ENCODE data around the gene HCK. TPM values are rescaled to one million over a fixed set of nuclear protein-coding genes. Genes with fewer than 3 reads are reported as not detected.

HCK gene
- total RNA-seq, 1 experiment from 2014 or later: not detected

DNA sequence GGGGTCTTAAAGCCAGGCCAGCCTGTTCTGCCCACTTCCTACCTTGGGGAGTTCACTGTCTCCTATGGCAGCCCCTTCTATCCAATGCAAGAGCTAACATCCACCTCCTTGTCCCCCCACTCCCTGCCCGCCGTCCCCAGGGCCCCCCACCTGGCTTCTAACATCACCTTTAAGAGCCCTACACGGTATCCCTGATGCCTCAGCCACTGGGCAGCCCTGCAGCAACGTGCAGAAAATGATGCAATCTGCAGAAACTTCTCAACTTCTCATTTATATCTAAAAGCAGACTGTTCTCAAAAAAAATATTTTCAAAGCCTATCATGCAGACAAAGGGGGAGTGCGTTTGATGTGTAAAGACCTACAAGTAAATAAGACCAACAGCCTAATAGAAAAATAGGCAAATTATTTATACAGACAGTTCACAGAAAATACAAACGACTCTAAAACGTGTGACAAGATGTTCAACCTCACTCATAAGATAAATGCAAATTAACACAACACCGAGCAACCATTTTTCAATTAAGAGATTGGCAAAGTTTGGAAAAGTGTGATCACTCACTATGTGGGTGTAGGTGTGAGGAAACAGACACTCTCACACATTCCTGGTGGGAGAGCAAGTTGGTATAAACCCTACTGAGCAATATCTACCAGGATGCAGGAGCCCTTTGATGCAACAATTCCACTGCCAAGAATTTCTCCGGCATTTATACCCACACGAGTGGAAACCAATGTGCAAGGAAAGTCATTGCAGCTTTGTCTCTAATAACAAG is 15.1 kb upstream of the HCK start:
- H3K4me2 ChIP-seq (ENCODE audit: low read length): no peak overlapping the region
- H4K20me1 ChIP-seq (ENCODE audit: low read length): no peaks in the 10 kb centered on the region
- no peak overlapping the region for H3K27ac ChIP-seq (ENCODE audit: low read length)
- CTCF ChIA-PET: interaction anchor here (0.7 kb wide), 1 partner anchor 184 kb away, joined by 3 read pairs; no protein-coding TSS in a partner anchor
- H3K27me3 ChIP-seq (ENCODE audit: low read length): peaks cover 75% of the 10 kb centered on the region
- no peak overlapping the region for H3K9ac ChIP-seq (ENCODE audit: low read length)
- H3K4me3 ChIP-seq (ENCODE audit: low read length): no peak overlapping the region
- no peaks in the 10 kb centered on the region for H3K9me3 ChIP-seq (ENCODE audit: low read length)
- DNase-seq (no peak), ATAC-seq (no peak; the same call in 1 of the 2 replicates)
- no peaks in the 10 kb centered on the region for H3K36me3 ChIP-seq (ENCODE audit: low read depth, low read length)
- H3F3A ChIP-seq (ENCODE audit: low read length, unreplicated experiment): no peaks in the 10 kb centered on the region
- POLR2A ChIA-PET (ENCODE audit: unreplicated experiment): interaction anchor here (0.6 kb wide), 1 partner anchor 73 kb away, joined by 4 read pairs; the partner anchor contains the start of gene TM9SF4
- no peaks in the 10 kb centered on the region for H3K4me1 ChIP-seq (ENCODE audit: insufficient read depth, low read length)
- BruUV-seq (replicated peaks): no TSS peak
- H3K79me2 ChIP-seq (ENCODE audit: low read length): no peaks in the 10 kb centered on the region
- H3K9me2 ChIP-seq (replicated peaks; ENCODE audit: low read length): no peaks in the 10 kb centered on the region
- no peak for TF ChIP-seq EZH2phosphoT487 (IDR thresholded peaks at IDR 0.05; ENCODE audit: borderline replicate concordance, low read length)
- TF ChIP-seq, protein P1, sequence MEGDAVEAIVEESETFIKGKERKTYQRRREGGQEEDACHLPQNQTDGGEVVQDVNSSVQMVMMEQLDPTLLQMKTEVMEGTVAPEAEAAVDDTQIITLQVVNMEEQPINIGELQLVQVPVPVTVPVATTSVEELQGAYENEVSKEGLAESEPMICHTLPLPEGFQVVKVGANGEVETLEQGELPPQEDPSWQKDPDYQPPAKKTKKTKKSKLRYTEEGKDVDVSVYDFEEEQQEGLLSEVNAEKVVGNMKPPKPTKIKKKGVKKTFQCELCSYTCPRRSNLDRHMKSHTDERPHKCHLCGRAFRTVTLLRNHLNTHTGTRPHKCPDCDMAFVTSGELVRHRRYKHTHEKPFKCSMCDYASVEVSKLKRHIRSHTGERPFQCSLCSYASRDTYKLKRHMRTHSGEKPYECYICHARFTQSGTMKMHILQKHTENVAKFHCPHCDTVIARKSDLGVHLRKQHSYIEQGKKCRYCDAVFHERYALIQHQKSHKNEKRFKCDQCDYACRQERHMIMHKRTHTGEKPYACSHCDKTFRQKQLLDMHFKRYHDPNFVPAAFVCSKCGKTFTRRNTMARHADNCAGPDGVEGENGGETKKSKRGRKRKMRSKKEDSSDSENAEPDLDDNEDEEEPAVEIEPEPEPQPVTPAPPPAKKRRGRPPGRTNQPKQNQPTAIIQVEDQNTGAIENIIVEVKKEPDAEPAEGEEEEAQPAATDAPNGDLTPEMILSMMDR (conservative IDR thresholded peaks at IDR 0.05; ENCODE audit: low read depth, low read length): no peak
- H2AFZ ChIP-seq (ENCODE audit: low read length): no peak overlapping the region
- intact Hi-C loops (cut with micrococcal nuclease): no loop called here

DNA sequence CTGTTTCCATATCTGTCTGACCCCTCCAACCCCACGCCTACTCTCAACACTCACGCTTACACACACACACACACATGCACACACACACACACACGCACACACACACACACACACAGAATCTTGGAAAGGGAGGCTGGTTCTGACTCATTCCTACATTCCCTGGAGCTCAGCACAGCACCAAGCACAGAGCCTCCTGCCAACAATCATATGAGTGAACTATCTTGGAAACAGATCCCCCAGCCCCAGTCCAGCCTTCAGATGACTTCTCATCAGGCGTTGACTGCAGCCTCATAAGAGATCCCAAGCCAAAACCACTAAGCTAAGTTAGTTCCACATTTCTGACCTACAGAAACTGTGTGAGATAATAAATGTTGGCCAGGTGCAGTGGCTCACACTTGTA is 14.1 kb upstream of the HCK start:
- Histone ChIP-seq H3K27me3 (ENCODE audit: low read length) (peaks cover 80% of the 10 kb centered on the region), H3K9me3 (ENCODE audit: low read length) (no peaks in the 10 kb centered on the region), H4K20me1 (ENCODE audit: low read length) (no peaks in the 10 kb centered on the region), H3F3A (ENCODE audit: low read length, unreplicated experiment) (no peaks in the 10 kb centered on the region), H3K27ac (ENCODE audit: low read length) (no peak overlapping the region), H3K9me2 (replicated peaks; ENCODE audit: low read length) (no peaks in the 10 kb centered on the region), H3K36me3 (ENCODE audit: low read depth, low read length) (no peaks in the 10 kb centered on the region), H3K4me2 (ENCODE audit: low read length) (no peak overlapping the region), H3K9ac (ENCODE audit: low read length) (no peak overlapping the region), H3K4me1 (ENCODE audit: insufficient read depth, low read length) (no peaks in the 10 kb centered on the region), H3K79me2 (ENCODE audit: low read length) (no peaks in the 10 kb centered on the region), H2AFZ (ENCODE audit: low read length) (no peak overlapping the region), H3K4me3 (ENCODE audit: low read length) (no peak overlapping the region)
- ChIA-PET CTCF (no interaction called here), POLR2A (ENCODE audit: unreplicated experiment) (no interaction called here)
- ATAC-seq: no peak
- intact Hi-C loops (cut with micrococcal nuclease): no loop called here
- TF ChIP-seq EZH2 (IDR thresholded peaks at IDR 0.05; ENCODE audit: low read length, unreplicated experiment): no peak
- TF ChIP-seq, protein P1 (conservative IDR thresholded peaks at IDR 0.05; ENCODE audit: low read depth, low read length): no peak
- TF ChIP-seq EZH2phosphoT487 (IDR thresholded peaks at IDR 0.05; ENCODE audit: borderline replicate concordance, low read length): no peak
- no peak for DNase-seq
- no TSS peak for BruUV-seq (replicated peaks)

Measured in PC-3 (cell line).